NB4 (cell line): ENCODE measurements around the gene SMAD7.

ENCODE experiments used
- DNase-seq: peaks from one replicate; pipeline ENCODE4 v3.0.0; 2010; ENCODE audit warnings: low read depth
- H3K4me3 ChIP-seq: one replicate; pipeline ENCODE4 v1.5.1; 2011; ENCODE audit warnings: mild to moderate bottlenecking, low read depth, low read length, moderate library complexity
- MYC ChIP-seq: IDR thresholded peaks from 2 replicates; pipeline ENCODE4 v1.6.1; 2011; ENCODE audit warnings: low read depth, low read length
- POLR2A ChIP-seq: IDR thresholded peaks from 2 replicates; pipeline ENCODE4 v1.6.1; 2011; ENCODE audit warnings: mild to moderate bottlenecking; ENCODE audit not compliant: insufficient read length; ENCODE audit errors: extremely low read depth
- TF ChIP-seq, protein P1 (sequence below): IDR thresholded peaks from one replicate; pipeline ENCODE4 v1.5.1; 2012; ENCODE audit warnings: low read depth, low read length
- TF ChIP-seq, protein P2 (sequence below): IDR thresholded peaks from 2 replicates; pipeline ENCODE4 v1.6.1; 2011; ENCODE audit warnings: low read depth, low read length

The SMAD7 gene

DNA sequence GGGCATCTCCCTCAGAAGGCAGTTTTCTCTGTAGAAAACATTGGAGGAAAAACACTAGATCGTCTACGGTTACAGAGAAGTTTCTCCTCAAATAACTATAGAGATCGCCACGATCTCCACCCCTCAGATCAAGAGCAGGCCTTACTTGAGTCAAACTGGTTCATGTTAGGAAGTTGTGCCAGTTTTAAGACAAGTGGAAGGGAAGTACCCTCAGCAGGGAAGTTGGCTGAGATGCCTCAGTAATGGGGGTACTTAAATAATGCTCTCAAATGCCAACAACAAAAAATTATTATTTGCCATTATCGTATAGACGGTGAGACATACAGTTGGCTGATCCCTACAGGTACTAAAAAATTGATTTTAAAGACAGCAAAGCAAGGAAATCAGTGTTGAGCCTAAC is 8.2 kb upstream of the SMAD7 start:
- DNase-seq, result no peak
- H3K4me3 ChIP-seq, result no peak overlapping the region
- TF ChIP-seq, protein P1, sequence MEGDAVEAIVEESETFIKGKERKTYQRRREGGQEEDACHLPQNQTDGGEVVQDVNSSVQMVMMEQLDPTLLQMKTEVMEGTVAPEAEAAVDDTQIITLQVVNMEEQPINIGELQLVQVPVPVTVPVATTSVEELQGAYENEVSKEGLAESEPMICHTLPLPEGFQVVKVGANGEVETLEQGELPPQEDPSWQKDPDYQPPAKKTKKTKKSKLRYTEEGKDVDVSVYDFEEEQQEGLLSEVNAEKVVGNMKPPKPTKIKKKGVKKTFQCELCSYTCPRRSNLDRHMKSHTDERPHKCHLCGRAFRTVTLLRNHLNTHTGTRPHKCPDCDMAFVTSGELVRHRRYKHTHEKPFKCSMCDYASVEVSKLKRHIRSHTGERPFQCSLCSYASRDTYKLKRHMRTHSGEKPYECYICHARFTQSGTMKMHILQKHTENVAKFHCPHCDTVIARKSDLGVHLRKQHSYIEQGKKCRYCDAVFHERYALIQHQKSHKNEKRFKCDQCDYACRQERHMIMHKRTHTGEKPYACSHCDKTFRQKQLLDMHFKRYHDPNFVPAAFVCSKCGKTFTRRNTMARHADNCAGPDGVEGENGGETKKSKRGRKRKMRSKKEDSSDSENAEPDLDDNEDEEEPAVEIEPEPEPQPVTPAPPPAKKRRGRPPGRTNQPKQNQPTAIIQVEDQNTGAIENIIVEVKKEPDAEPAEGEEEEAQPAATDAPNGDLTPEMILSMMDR, result no peak
- TF ChIP-seq POLR2A (no peak), MYC (no peak)
- TF ChIP-seq, protein P2, sequence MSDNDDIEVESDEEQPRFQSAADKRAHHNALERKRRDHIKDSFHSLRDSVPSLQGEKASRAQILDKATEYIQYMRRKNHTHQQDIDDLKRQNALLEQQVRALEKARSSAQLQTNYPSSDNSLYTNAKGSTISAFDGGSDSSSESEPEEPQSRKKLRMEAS, result no peak

DNA sequence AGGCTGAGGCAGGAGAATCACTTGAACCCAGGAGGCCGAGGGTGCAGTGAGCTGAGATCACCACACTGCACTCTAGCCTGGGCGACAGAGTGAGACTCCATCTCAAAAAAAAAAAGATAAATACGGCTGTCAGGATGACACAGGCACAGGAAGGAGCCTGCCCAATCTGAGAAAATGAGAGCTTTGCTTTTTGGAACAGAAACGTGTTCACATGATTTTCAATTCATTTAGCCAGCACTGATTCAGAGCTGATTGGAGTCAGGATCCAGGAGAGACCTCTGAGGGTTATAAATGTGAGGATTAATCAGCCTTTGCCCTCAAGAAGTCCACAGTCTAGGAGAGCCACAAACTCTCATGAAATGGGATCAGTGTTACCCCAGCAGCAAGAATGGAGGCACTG is 6.9 kb upstream of the SMAD7 start:
- DNase-seq, result no peak
- no peak overlapping the region for H3K4me3 ChIP-seq
- TF ChIP-seq, protein P1, result no peak
- TF ChIP-seq, protein P2, result no peak

DNA sequence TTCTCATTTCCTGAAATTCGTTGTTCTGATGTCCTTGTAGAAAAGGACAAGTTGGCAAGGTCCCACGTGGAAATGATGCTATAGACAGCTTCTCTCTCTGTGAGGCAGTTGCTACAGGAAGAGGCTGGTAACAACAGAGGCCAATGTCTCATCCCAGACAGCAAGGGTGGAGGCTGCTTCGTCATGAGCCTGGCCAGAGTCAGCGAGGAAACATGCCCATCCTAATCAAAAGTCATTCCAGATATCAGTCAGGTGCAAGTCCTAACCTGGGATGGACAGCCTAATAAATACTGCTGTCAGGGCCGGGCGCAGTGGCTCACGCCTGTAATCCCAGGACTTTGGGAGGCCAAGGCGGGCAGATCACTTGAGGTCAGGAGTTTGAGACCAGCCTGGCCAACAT is 6.4 kb upstream of the SMAD7 start:
- no peak overlapping the region for H3K4me3 ChIP-seq
- TF ChIP-seq, protein P2, result no peak
- TF ChIP-seq MYC (no peak), POLR2A (no peak)
- TF ChIP-seq, protein P1, result no peak
- DNase-seq, result no peak

DNA sequence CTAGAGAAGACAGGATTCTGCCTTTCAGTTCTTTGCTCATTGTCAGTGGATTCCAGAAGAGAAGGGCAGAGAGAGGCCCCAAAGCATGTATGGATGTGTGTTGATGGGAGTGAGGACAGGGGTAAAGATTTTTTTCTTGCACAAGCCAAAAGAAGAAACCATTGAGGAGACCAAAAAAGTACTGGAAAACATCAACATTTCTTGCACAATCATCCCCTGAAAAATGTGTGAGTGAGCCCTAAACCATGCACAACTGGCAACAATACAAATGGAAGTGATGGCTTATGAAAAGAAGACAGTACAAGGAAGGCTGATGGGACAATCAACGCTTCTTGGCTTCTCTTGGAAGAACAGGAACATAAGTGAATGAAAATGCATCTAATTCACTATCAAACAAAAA is 5.6 kb upstream of the SMAD7 start:
- no peak for DNase-seq
- TF ChIP-seq POLR2A (no peak), MYC (no peak)
- TF ChIP-seq, protein P1, result no peak
- TF ChIP-seq, protein P2, result no peak
- H3K4me3 ChIP-seq, result no peak overlapping the region

DNA sequence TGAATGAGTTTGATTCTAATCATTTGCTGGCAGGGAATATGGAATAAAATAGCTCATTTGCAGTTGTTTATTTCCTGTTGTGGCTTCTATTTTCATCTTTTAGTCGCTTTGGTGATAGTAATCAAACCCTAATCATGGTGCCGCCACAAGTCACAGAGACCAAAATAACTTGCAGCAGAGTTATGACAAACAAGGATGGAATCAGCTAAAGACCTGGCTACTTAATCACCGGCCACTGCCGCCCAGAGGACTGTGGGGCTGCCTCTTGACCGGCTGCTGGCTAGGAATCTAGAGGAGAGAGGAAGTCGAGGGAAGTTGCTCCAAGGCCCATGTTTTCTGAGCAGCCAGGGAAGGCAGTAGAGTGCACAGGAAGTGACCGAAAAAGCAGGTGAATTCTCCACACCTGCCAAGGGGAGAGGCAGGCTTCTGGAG is 5.1 kb upstream of the SMAD7 start:
- H3K4me3 ChIP-seq, result no peak overlapping the region
- TF ChIP-seq POLR2A (no peak), MYC (no peak)
- TF ChIP-seq, protein P1, result no peak
- TF ChIP-seq, protein P2, result no peak
- no peak for DNase-seq

DNA sequence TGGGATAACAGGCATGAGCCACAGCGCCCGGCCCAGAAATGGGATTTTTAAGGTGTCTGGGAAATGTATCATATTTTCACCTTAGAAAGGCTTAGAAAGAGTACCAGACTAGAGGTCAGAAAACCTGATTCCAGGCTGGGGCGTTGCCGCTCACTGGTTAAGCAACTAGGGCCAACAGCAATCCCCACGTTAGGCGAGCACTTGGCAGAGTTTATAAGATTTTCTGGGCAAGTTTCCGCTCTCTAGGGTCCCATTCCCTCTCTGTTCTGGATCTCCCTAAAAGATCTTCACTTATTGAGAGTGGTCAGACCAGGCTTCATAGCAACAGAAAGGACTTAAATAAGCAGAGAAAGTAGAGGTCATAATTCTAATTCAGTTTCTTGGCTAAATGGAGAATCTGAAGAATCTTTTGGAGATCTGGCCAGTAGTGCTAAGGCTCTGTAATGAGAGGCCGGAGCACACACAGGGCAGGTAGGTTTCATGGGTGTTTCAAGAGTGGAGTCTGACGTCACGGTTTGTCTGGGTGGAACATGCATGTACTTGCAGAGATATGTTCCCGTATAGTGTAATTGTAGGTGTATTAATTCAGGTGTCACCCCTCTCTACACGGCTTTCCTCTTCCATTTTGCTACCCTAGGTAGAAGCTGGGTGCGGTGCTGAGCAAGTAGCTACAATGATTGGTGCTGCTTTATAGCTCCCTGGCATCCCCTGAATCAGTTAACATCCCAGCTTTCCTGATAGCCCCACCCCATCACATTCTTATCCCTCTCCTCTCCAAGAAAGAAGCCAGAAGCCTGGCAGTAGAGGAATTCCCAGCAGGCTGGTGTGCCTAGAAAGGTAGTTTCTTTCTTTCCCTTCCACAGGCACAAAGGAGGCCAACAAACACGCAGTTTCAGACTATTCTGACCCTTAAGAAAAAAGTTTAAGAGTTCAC is 4.4 kb upstream of the SMAD7 start:
- TF ChIP-seq, protein P2, result no peak
- TF ChIP-seq, protein P1, result no peak
- TF ChIP-seq MYC (no peak), POLR2A (no peak)
- DNase-seq, result no peak
- H3K4me3 ChIP-seq, result no peak overlapping the region
